Stimulated activated naive CD8-positive, alpha-beta T cell treated with anti-CD3 and anti-CD28 coated beads, Interleukin-15, Interleukin-2, amounts not matched to agents 100 ng/mL and 50 ng/mL, for 24 hours (primary cell): ENCODE measurements around the gene MAMLD1.
"Not testable (repeated sequence)": the region's sequence is repeated elsewhere in the genome, so short reads cannot be mapped to it uniquely, and the experiment has no call there.

Experiments used
- H3K27ac Mint-ChIP-seq: one replicate; pipeline ENCODE4 v1.8.0; 2021; ENCODE audit warnings: mild to moderate bottlenecking, mixed read lengths
- H3K27me3 Mint-ChIP-seq: one replicate; pipeline ENCODE4 v1.8.0; 2021; ENCODE audit warnings: mixed read lengths
- H3K36me3 Mint-ChIP-seq: one replicate; pipeline ENCODE4 v1.8.0; 2021; ENCODE audit warnings: low read depth, mixed read lengths
- H3K4me1 Mint-ChIP-seq: one replicate; pipeline ENCODE4 v1.8.0; 2021; ENCODE audit warnings: low read depth, mixed read lengths
- H3K4me3 Mint-ChIP-seq: one replicate; pipeline ENCODE4 v1.8.0; 2021; ENCODE audit warnings: mild to moderate bottlenecking, mixed read lengths
- H3K9me3 Mint-ChIP-seq: one replicate; pipeline ENCODE4 v1.8.0; 2021; ENCODE audit warnings: mixed read lengths

Gene MAMLD1

GRCh38 chrX:150338615-150339014 is 24.5 kb upstream of the MAMLD1 start:
- Mint-ChIP-seq H3K4me3 (no peak overlapping the region), H3K9me3 (no peaks in the 10 kb centered on the region), H3K27me3 (no peaks in the 10 kb centered on the region), H3K4me1 (no peaks in the 10 kb centered on the region), H3K27ac (no peak overlapping the region), H3K36me3 (no peaks in the 10 kb centered on the region)

- no peak overlapping the region for H3K27ac Mint-ChIP-seq
- no peaks in the 10 kb centered on the region for H3K27me3 Mint-ChIP-seq
- no peak overlapping the region for H3K4me3 Mint-ChIP-seq
- no peaks in the 10 kb centered on the region for H3K36me3 Mint-ChIP-seq
- H3K9me3 Mint-ChIP-seq, result no peaks in the 10 kb centered on the region
- H3K4me1 Mint-ChIP-seq, result no peaks in the 10 kb centered on the region
These were observed 23.4 kb upstream of the MAMLD1 start for GRCh38 chrX:150339736-150340135.

GRCh38 chrX:150340326-150340725 is 22.8 kb upstream of the MAMLD1 start:
- not testable (repeated sequence) for H3K27ac Mint-ChIP-seq, H3K36me3 Mint-ChIP-seq, H3K27me3 Mint-ChIP-seq, H3K9me3 Mint-ChIP-seq, H3K4me3 Mint-ChIP-seq, H3K4me1 Mint-ChIP-seq

- Mint-ChIP-seq H3K36me3 (no peaks in the 10 kb centered on the region), H3K27ac (no peak overlapping the region), H3K27me3 (peaks cover 4% of the 10 kb centered on the region), H3K9me3 (no peaks in the 10 kb centered on the region), H3K4me3 (no peak overlapping the region), H3K4me1 (no peaks in the 10 kb centered on the region)
These were observed 15.6 kb upstream of the MAMLD1 start for GRCh38 chrX:150347471-150347870.

GRCh38 chrX:150348365-150348764 is 14.8 kb upstream of the MAMLD1 start:
- H3K4me3 Mint-ChIP-seq, result no peak overlapping the region
- H3K36me3 Mint-ChIP-seq, result no peaks in the 10 kb centered on the region

GRCh38 chrX:150352114-150352513 is 11.0 kb upstream of the MAMLD1 start:
- Mint-ChIP-seq H3K27ac (no peak overlapping the region), H3K4me1 (no peaks in the 10 kb centered on the region), H3K36me3 (no peaks in the 10 kb centered on the region), H3K4me3 (no peak overlapping the region), H3K27me3 (peaks cover 4% of the 10 kb centered on the region), H3K9me3 (no peaks in the 10 kb centered on the region)

More at GRCh38 chrX:150348365-150348764, 14.8 kb upstream of the MAMLD1 start:
- no peak overlapping the region for H3K27ac Mint-ChIP-seq
- H3K27me3 Mint-ChIP-seq, result peaks cover 4% of the 10 kb centered on the region
- H3K4me1 Mint-ChIP-seq, result no peaks in the 10 kb centered on the region
- no peaks in the 10 kb centered on the region for H3K9me3 Mint-ChIP-seq

GRCh38 chrX:150352581-150352980 is 10.5 kb upstream of the MAMLD1 start:
- no peaks in the 10 kb centered on the region for H3K4me1 Mint-ChIP-seq
- H3K9me3 Mint-ChIP-seq, result no peaks in the 10 kb centered on the region
- peaks cover 4% of the 10 kb centered on the region for H3K27me3 Mint-ChIP-seq

GRCh38 chrX:150355913-150356312 is 7.2 kb upstream of the MAMLD1 start:
- H3K27ac Mint-ChIP-seq, result no peak overlapping the region
- no peak overlapping the region for H3K4me3 Mint-ChIP-seq
- H3K27me3 Mint-ChIP-seq, result peaks cover 14% of the 10 kb centered on the region
- no peaks in the 10 kb centered on the region for H3K9me3 Mint-ChIP-seq
- H3K36me3 Mint-ChIP-seq, result no peaks in the 10 kb centered on the region
- H3K4me1 Mint-ChIP-seq, result no peaks in the 10 kb centered on the region

More at GRCh38 chrX:150352581-150352980, 10.5 kb upstream of the MAMLD1 start:
- Mint-ChIP-seq H3K27ac (no peak overlapping the region), H3K4me3 (no peak overlapping the region), H3K36me3 (no peaks in the 10 kb centered on the region)

GRCh38 chrX:150357790-150358189 is 5.3 kb upstream of the MAMLD1 start:
- peaks cover 11% of the 10 kb centered on the region for H3K4me1 Mint-ChIP-seq
- no peak overlapping the region for H3K4me3 Mint-ChIP-seq
- H3K27ac Mint-ChIP-seq, result no peak overlapping the region

GRCh38 chrX:150358651-150359050 is 4.5 kb upstream of the MAMLD1 start:
- peaks cover 18% of the 10 kb centered on the region for H3K27me3 Mint-ChIP-seq
- H3K4me1 Mint-ChIP-seq, result peaks cover 11% of the 10 kb centered on the region
- H3K36me3 Mint-ChIP-seq, result no peaks in the 10 kb centered on the region
- no peaks in the 10 kb centered on the region for H3K9me3 Mint-ChIP-seq
- H3K27ac Mint-ChIP-seq, result no peak overlapping the region
- H3K4me3 Mint-ChIP-seq, result no peak overlapping the region

More at GRCh38 chrX:150357790-150358189, 5.3 kb upstream of the MAMLD1 start:
- peaks cover 18% of the 10 kb centered on the region for H3K27me3 Mint-ChIP-seq
- H3K9me3 Mint-ChIP-seq, result no peaks in the 10 kb centered on the region
- no peaks in the 10 kb centered on the region for H3K36me3 Mint-ChIP-seq

GRCh38 chrX:150360331-150360730 is 2.8 kb upstream of the MAMLD1 start:
- H3K4me3 Mint-ChIP-seq, result no peak overlapping the region
- peaks cover 11% of the 10 kb centered on the region for H3K4me1 Mint-ChIP-seq
- H3K27me3 Mint-ChIP-seq, result peaks cover 18% of the 10 kb centered on the region

GRCh38 chrX:150361070-150361776 is 1.9 kb upstream of the MAMLD1 start:
- Mint-ChIP-seq H3K9me3 (no peaks in the 10 kb centered on the region), H3K36me3 (no peaks in the 10 kb centered on the region), H3K4me3 (peak overlapping the region; percentile 81)

More at GRCh38 chrX:150360331-150360730, 2.8 kb upstream of the MAMLD1 start:
- Mint-ChIP-seq H3K36me3 (no peaks in the 10 kb centered on the region), H3K27ac (no peak overlapping the region), H3K9me3 (no peaks in the 10 kb centered on the region)

GRCh38 chrX:150361777-150362351 is 1.3 kb upstream of the MAMLD1 start:
- no peaks in the 10 kb centered on the region for H3K36me3 Mint-ChIP-seq
- peaks cover 18% of the 10 kb centered on the region for H3K27me3 Mint-ChIP-seq
- H3K27ac Mint-ChIP-seq, result peak overlapping the region; percentile 45
- H3K4me1 Mint-ChIP-seq, result peaks cover 25% of the 10 kb centered on the region
- H3K4me3 Mint-ChIP-seq, result peak overlapping the region; percentile 81
- H3K9me3 Mint-ChIP-seq, result no peaks in the 10 kb centered on the region

More at GRCh38 chrX:150361070-150361776, 1.9 kb upstream of the MAMLD1 start:
- H3K4me1 Mint-ChIP-seq, result peaks cover 18% of the 10 kb centered on the region
- H3K27me3 Mint-ChIP-seq, result peaks cover 18% of the 10 kb centered on the region
- no peak overlapping the region for H3K27ac Mint-ChIP-seq

- H3K4me3 Mint-ChIP-seq, result peak overlapping the region; percentile 58
- no peak overlapping the region for H3K27ac Mint-ChIP-seq
- H3K4me1 Mint-ChIP-seq, result peaks cover 27% of the 10 kb centered on the region
- no peaks in the 10 kb centered on the region for H3K9me3 Mint-ChIP-seq
- H3K27me3 Mint-ChIP-seq, result peaks cover 18% of the 10 kb centered on the region
- no peaks in the 10 kb centered on the region for H3K36me3 Mint-ChIP-seq
These were observed 637 bp downstream of the MAMLD1 start for GRCh38 chrX:150363561-150364346.
